ENCODE results near the gene STAC. TPM values are rescaled to one million over a fixed set of nuclear protein-coding genes. Genes with fewer than 3 reads are reported as not detected.

The STAC gene
- total and polyA plus RNA-seq, 7 donors = 0.19 to 1.5 (median 0.47) TPM

DNA sequence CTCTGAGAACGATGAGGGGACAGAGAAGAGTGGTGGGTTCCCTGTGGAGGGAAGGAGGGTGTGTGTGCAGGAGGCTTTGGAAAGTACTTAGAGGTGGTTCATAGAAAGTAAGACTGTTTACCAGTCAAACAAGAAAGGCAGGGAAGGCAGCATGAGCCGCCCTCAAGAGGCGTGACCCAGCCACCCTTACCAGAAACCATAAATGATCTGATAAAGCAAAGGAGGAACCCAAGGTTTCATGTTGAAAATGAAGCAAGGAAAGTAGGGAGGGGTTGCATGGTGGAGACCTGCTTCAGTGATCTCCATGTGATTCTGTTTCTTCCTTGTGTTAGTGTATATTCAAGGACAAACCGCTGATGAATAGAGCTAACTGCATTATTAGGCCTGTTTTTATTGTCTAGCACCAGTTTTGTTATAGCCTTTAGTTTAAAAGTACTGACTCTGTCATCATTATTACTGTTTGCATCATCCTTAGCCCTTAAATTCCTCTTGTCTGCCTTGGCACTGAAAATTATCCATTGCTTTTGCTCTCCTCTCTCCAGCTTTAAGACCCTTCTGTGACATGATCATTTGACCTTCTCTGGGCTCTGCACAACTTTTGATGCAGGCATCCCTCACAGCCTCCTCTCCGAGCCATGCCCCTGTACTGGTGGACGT lies 96.1 kb downstream of the STAC start:
- DNase-seq = no peak
- no peak for ATAC-seq
- no peak overlapping the region for H3K27ac ChIP-seq
- no peaks in the 10 kb centered on the region for H3K9me3 ChIP-seq
- H3K27me3 ChIP-seq (ENCODE audit: insufficient read depth in 3 of 3, low read length in 2 of 3) = no peaks in the 10 kb centered on the region
- intact Hi-C loops (cut with DNase I) = no loop called here
- WGBS, 3 donors = 57 to 87% (median 75%) methylated on average over 6 of the region's 6 CpGs
- TF ChIP-seq, protein P1, sequence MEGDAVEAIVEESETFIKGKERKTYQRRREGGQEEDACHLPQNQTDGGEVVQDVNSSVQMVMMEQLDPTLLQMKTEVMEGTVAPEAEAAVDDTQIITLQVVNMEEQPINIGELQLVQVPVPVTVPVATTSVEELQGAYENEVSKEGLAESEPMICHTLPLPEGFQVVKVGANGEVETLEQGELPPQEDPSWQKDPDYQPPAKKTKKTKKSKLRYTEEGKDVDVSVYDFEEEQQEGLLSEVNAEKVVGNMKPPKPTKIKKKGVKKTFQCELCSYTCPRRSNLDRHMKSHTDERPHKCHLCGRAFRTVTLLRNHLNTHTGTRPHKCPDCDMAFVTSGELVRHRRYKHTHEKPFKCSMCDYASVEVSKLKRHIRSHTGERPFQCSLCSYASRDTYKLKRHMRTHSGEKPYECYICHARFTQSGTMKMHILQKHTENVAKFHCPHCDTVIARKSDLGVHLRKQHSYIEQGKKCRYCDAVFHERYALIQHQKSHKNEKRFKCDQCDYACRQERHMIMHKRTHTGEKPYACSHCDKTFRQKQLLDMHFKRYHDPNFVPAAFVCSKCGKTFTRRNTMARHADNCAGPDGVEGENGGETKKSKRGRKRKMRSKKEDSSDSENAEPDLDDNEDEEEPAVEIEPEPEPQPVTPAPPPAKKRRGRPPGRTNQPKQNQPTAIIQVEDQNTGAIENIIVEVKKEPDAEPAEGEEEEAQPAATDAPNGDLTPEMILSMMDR (IDR thresholded peaks at IDR 0.05) = no peak
- H3K36me3 ChIP-seq (ENCODE audit: insufficient read depth in 1 of 2, low read depth in 1 of 2) = no peaks in the 10 kb centered on the region
- H3K4me1 ChIP-seq = no peaks in the 10 kb centered on the region
- H3K4me3 ChIP-seq = no peak overlapping the region

DNA sequence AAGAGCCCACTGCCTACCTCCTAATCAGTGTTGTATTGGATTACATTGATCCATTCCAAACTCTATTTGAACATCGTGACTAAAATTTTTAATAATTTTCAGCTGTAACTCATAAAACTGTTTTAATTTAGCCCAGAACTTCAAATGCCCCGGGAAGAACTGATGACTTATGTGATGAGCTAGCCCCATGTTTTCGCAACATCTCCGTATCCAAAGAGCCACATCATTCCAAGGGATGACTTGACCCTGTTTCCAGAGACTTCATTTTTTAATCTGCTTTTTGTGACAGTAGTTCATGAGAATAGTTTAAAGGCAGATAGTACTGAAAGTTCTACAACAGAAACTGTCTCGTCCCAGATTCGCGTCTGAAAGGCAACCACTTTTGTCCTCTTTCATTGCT lies 97.4 kb downstream of the STAC start:
- TF ChIP-seq, protein P1 (IDR thresholded peaks at IDR 0.05) = no peak
- DNase-seq (no peak), ATAC-seq (no peak)
- no peaks in the 10 kb centered on the region for H3K4me1 ChIP-seq
- H3K9me3 ChIP-seq = no peaks in the 10 kb centered on the region
- no peak overlapping the region for H3K27ac ChIP-seq
- no peaks in the 10 kb centered on the region for H3K36me3 ChIP-seq (ENCODE audit: insufficient read depth in 1 of 2, low read depth in 1 of 2)
- intact Hi-C loops (cut with DNase I) = no loop called here
- 70 to 80% (median 75%) methylated on average over 7 of the region's 7 CpGs for WGBS, 3 donors
- no peak overlapping the region for H3K4me3 ChIP-seq
- H3K27me3 ChIP-seq (ENCODE audit: insufficient read depth in 3 of 3, low read length in 2 of 3) = no peaks in the 10 kb centered on the region

DNA sequence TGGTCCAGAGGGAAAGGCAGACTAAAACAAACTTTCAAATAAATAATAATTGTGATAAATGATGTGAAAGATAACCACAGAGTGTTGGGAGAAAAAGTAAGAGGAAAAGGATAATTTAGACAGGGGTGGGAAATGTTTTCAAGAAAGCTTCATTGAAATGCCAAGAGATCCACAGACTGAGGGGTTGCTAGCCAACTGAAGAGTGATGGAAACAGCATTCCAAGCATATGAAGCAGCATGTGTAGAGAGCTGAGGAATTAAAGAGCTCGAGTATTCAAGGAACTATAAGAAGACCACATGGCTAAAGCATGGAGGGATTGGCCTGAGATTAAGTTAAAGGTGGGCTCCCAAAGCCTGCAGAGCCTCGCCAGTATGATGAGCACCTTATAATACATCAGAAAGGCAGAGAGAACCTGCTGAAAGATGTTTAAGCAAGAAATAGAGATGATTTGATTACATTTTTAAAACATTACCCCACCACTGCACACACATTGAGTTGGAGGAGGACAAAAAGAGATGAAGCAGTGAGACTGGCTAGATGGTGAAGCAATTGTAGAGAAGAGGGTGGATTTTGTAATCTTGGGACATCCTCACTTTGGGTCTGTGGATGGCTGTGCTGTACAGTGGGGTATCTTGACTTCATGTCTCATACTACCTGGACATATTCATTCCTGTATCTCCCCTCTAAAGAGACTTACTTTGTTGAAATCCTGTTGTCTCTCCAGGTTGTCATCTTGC lies 100.8 kb downstream of the STAC start:
- ATAC-seq = no peak
- H3K4me3 ChIP-seq = no peak overlapping the region
- 48 to 64% (median 60%) methylated on average over 2 of the region's 2 CpGs for WGBS, 3 donors

DNA sequence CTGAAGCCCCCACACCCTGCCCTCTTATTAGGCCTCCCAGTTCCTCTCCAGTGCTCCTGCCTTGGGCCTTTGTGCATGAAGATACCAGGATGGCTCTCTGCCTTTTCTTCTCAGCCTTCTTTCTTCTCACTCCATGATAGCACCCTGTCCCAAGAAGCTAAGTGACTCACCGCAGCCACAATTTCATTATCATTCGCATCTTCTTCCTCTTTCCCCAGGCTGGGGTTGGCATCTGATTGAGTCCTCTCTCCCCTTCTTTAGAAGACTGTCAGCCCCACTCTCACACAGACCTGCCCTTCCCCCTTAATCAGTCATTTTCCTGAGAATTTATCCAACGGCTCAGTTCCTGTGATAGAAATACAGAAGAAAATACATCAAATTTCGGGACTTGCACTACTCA lies 102.0 kb downstream of the STAC start:
- no peak overlapping the region for H3K4me3 ChIP-seq
- WGBS, 3 donors = 86 to 88% (median 87%) methylated on average over 4 of the region's 4 CpGs
- no peak for DNase-seq
- intact Hi-C loops (cut with DNase I) = no loop called here
- TF ChIP-seq, protein P1 (IDR thresholded peaks at IDR 0.05) = no peak
- no peaks in the 10 kb centered on the region for H3K9me3 ChIP-seq
- H3K27me3 ChIP-seq (ENCODE audit: insufficient read depth in 3 of 3, low read length in 2 of 3) = no peaks in the 10 kb centered on the region
- no peaks in the 10 kb centered on the region for H3K4me1 ChIP-seq
- no peak overlapping the region for H3K27ac ChIP-seq
- no peak for ATAC-seq
- no peaks in the 10 kb centered on the region for H3K36me3 ChIP-seq (ENCODE audit: insufficient read depth in 1 of 2, low read depth in 1 of 2)

More for the DNA sequence above, 100.8 kb downstream of the STAC start:
- Histone ChIP-seq H3K9me3 (no peaks in the 10 kb centered on the region), H3K27me3 (ENCODE audit: insufficient read depth in 3 of 3, low read length in 2 of 3) (no peaks in the 10 kb centered on the region), H3K36me3 (ENCODE audit: insufficient read depth in 1 of 2, low read depth in 1 of 2) (no peaks in the 10 kb centered on the region), H3K4me1 (no peaks in the 10 kb centered on the region), H3K27ac (no peak overlapping the region)
- DNase-seq = no peak
- TF ChIP-seq, protein P1 (IDR thresholded peaks at IDR 0.05) = no peak
- intact Hi-C loops (cut with DNase I) = no loop called here
